Cortex of kidney (tissue), 1 donor: ENCODE results near the gene PIN1.
"Not testable (repeated sequence)": the region's sequence is repeated elsewhere in the genome, so short reads cannot be mapped to it uniquely, and the experiment has no call there.

ENCODE experiments used
- DNase-seq: peaks from one replicate; lab custom pipeline; 2025; lab: John Stamatoyannopoulos, UW

The PIN1 gene

GRCh38 chr19:9834726-9835506, at the start of gene PIN1:
Gene PIN1, plus strand, starts transcription at chr19:9835318. Its CDS starts 27 bp downstream, at chr19:9835345.
- DNase-seq: peak; percentile 80

DNA sequence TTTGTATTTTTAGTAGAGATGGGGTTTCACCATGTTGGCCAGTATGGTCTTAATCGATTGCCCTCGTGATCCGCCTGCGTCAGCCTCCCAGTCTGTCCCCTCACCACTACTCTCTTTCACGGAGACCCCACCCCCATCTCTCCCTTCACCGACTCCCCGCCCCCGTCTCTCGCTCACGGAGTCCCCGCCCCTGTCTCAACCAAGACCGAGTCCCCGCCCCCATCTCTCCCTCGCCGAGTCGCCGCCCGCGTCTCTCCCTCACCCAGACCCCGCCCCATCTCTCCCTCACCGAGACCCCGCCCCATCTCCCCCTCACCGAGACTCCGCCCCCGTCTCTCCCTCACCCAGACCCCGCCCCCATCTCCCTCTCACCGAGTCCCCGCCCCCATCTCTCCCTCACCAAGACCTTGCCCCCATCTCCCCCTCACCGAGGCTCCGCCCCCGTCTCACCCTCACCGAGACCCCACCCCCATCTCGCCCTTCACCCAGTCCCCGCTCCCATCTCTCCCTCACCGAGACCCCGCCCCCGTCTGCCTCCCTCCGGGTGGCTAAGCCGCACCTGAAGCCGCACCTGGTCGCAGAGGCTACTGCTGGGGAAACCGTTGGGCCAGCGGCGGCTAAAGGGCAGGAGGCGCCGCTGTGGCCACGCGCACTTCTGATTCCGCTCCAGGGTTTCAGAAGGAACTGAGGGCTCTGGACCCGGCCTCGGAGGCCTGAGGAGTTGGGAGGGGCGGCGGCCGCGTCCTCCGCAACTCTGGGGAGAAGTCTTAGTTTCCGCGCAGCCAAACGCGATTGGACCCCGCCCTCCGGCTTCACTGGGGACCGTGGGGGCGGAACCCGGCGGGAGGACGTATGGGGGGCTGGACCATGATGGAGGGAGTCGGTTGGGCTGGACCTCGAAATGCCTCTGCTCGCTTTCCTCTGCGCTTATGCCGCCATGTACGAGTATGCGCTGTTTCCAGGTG, 49.5 kb upstream of the PIN1 start:
- DNase-seq: peak; percentile 28

DNA sequence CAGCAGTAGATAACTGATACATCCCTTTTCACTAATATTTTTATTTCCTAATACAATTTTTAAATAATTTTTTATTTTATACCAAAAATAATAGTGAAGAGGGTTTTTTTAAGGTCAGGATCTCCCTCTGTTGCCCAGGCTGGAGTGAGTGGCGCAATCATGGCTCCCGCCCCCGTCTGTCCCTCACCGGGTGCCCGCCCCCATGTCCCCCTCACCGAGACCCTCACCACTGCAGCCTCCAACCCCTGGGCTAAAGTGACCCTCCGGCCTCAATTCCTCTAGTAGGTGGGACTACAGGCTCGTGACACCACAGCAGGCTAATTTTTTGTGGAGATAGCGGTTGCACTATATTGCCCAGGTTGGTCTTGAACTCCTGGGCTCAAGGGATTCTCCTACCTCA, 48.8 kb upstream of the PIN1 start:
- no peak for DNase-seq

DNA sequence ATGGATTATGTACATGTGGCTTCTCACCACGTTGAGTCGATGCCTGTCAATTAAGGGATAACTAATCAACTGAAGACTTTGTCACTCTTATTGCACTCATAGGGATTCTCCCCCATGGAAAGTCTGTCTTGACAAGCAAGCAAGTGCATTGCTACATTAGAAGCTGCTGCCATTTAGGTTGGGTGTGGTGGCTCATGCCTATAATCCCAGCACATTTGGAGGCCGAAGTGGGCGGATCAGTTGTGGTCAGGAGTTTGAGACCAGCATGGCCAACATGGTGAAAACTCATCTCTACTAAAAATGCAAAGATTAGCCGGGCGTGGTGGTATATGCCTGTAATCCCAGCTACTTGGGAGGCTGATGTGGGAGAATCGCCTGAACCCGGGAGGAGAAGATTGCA, 48.3 kb upstream of the PIN1 start:
- no peak for DNase-seq

- not testable (repeated sequence) for DNase-seq
These were observed 46.5 kb upstream of the PIN1 start for GRCh38 chr19:9788604-9789003.

GRCh38 chr19:9789066-9789465, 46.1 kb upstream of the PIN1 start:
- no peak for DNase-seq

DNA sequence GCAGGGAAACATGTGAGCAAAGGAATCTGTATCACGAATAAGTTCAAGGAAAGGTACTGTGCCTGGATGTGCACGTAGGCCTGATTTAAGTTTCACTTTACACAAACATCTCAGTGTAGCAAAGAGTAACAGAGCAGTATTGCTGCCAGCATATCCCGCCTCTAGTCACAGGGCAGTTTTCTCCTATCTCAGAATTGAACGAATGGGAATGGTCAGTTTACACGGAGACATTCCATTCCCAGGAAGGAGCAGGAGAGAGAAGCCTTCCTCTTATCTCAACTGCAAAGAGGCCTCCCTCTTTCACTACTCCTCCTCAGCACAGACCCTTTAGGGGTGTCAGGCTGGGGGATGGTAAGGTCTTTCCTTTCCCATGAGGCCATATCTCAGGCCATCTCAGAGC, 45.5 kb upstream of the PIN1 start:
- DNase-seq: not testable (repeated sequence)

DNA sequence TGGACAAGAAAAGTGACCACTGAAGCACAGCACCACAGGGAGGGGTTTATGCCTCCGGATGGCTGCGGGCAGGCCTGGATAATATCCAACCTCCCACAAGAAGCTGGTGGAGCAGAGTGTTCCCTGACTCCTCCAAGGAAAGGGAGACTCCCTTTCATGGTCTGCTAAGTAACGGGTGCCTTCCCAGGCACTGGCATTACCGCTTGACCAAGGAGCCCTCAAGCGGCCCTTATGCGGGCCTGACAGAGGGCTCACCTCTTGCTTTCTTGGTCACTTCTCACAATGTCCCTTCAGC, 44.1 kb upstream of the PIN1 start:
- DNase-seq: not testable (repeated sequence)

GRCh38 chr19:9791552-9792205, 43.4 kb upstream of the PIN1 start:
- no peak for DNase-seq

DNA sequence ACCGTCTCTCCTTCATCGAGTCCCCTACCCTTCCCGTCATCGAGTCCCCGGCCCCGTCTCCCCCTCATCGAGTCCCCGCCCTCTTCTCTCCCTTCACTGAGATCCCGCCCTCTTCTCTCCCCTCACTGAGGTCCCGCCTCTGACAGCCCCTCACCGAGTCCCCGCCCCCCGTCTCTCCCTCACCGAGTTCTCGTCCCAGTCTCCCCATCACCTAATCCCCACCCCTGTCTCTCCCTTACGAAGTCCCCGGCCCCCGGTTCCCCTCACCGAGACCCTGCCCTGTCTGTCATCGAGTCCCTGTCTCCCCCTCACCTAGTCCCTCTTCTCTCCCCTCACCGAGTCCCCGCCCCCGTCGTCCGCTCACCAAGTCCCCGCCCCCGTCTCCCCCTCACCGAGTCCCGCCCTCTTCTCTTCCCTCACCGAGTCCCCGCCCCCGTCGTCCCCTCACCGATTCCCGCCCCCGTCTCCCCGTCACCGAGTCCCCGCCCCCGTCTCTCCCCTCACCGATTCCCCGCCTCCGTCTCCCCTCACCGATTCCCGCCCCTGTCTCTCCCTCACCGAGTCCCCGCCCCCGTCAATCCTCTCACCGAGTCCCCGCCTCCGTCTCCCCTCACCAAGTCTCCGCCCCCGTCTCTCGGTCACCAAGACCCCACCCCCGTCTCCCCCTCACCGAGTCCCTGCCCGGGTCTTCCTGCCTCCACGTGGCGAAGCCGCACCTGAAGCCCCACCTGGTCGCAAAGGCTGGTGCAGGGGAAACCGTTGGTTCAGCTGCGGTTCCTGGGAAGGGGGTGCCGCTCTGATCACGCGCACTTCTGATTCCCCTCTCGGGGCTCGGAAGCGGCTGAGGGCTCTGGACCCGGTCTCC, 42.7 kb upstream of the PIN1 start:
- peak; percentile 45 for DNase-seq

DNA sequence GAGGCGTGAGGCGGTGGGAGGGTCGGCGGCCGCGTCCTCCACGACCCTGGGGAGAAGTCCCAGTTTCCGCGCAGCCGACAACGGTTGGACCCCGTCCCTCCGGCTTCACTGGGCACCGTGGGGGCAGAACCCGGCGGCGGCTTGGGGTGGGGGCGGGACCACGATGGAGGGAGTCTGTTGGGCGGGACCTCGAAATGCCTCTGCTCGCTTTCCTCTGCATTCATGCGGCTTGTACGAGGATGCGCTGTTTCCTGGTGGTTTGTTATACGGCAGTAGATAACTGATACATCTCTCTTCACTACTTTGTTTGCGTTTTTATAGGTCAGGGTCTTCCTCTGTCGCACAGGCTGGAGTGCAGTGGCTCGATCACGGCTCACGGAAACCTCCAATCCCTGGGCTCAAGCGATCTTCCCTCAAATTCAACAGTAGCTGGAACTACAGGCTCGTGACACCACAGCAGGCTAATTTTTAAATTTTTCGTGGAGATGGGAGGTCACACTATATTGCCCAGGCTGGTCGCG, 42.0 kb upstream of the PIN1 start:
- DNase-seq: no peak

DNA sequence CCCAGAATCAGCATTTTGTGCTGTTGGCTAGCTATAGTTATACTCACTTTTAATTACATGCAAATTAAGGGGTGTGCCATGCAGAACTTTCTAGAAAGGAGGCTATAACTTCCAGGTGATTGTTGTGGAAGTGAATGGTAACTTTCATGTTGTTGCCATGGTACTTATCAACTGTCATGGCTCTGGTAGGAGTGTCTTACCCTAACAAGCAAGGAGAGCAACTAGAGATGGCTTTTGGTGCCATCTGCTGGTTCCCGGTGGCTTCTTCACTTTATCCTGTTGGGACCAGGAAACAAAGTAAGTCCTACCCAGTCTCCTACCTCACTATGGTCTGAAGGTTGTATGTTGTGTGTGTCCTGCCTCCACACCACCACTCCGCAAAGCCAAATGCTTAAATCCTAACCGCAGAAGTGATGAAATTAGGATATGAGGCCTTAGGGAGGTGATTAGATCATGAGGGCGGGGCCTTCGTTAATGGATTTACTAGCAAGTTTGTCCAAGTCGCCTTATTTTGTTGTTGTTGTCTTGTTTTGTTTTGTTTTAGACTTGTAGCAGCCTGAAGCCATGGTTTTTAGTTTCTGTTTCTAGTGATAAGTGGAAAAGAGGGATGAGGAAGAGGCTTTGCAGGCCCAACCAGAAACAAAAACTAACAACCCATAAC, 38.9 kb upstream of the PIN1 start:
- DNase-seq: no peak

DNA sequence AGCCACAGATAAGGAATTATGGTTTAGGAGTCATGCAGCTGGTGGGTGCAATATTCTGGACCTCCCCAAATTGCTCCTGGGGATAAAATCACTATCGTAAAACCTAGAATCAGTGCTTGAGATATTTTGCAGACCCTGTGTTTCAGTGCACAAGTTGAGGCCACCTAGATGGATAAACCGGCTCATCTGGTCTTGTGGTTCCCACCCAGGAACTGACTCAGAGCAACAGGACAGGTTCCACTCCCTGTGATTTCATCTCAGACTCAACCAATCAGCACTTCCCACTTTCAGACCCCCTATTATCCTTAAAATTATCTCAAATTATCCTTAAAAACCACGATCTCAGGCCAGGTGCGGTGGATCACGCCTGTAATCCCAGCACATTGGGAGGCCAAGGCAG, 37.2 kb upstream of the PIN1 start:
- DNase-seq: no peak

GRCh38 chr19:9799162-9799561, 36.0 kb upstream of the PIN1 start:
- DNase-seq: no peak

- no peak for DNase-seq
These were observed 33.1 kb upstream of the PIN1 start for GRCh38 chr19:9801976-9802375.

GRCh38 chr19:9806803-9807202, 28.3 kb upstream of the PIN1 start:
- no peak for DNase-seq

GRCh38 chr19:9808855-9809824, 26.0 kb upstream of the PIN1 start:
- DNase-seq: no peak

GRCh38 chr19:9811139-9811538, 24.0 kb upstream of the PIN1 start:
- no peak for DNase-seq

DNA sequence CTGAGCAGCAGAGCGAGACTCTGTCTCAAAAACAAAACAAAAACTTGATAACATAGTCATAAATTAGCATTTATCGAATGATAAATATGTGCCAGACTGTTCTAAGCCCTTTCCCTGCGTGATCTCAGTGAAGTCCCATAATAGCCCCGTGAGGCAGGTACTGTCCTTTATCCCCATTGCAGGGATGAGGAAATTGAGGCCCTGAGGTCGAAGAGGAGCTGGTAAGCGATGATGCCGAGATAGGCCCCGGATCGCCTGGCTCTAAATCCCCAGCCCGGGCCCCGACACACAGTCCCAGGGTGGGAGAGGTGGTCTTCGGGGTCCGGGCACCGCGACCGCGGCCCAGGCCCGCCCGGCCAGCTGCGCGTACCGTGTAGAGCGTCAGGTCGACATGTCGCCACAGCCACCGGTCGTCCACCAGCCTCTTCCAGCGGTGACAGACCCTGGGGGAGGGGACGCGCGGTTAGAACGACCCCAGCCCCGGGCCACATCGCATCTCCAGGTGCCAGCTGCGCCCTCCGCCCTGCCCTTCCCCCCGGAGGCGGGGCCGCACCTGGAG, 16.9 kb upstream of the PIN1 start:
- DNase-seq: no peak
